OCI-LY7 (cell line): Measurements from ENCODE around the gene SYK. TPM values are rescaled to one million over a fixed set of nuclear protein-coding genes. Genes with fewer than 3 reads are reported as not detected.

Source experiments
- BruUV-seq: library from RNA; stranded (reverse); fragments of 400-500 nt; replicated peaks from 2 replicates; lab custom pipeline; 2021; lab: Mats Ljungman, UMichigan
- CTCF ChIA-PET: fragments of 300-600 bp; sonication (Branson Sonifier 250); formaldehyde crosslinking; loops from one replicate; lab custom pipeline; 2022; ENCODE audit warnings: antibody characterized with exemption; ENCODE audit not compliant: unreplicated experiment; lab: Charles Lee
- POLR2A ChIA-PET: fragments of 300-600 bp; sonication (Branson Sonifier 250); formaldehyde crosslinking; loops from one replicate; lab custom pipeline; 2022; ENCODE audit warnings: antibody characterized with exemption; lab: Charles Lee
- DNase-seq: peaks from one replicate; pipeline ENCODE4 v3.0.0-alpha.2; 2015; ENCODE audit warnings: low spot score
- H2AFZ ChIP-seq: fragments of 200-600 bp; sonication (generic), shearing (Covaris generic); 2 replicates; pipeline ENCODE4 v1.6.1; 2014; ENCODE audit warnings: mild to moderate bottlenecking, antibody characterized with exemption, low read length, moderate library complexity
- H3K27ac ChIP-seq: fragments of 200-600 bp; sonication (generic); 2 replicates; pipeline ENCODE4 v1.5.1; 2014; ENCODE audit warnings: mixed run types, low read depth, mild to moderate bottlenecking, moderate library complexity, low read length, inconsistent platforms; ENCODE audit not compliant: poor library complexity, severe bottlenecking
- H3K36me3 ChIP-seq: fragments of 200-600 bp; sonication (generic); 2 replicates; pipeline ENCODE4 v1.6.1; 2014; ENCODE audit warnings: mild to moderate bottlenecking, antibody characterized with exemption, low read length, moderate library complexity, mixed read lengths; ENCODE audit not compliant: insufficient read depth
- H3K4me1 ChIP-seq: fragments of 200-600 bp; sonication (generic); 2 replicates; pipeline ENCODE4 v1.5.1; 2014; ENCODE audit warnings: mild to moderate bottlenecking, low read length; ENCODE audit not compliant: insufficient read depth, poor library complexity, severe bottlenecking
- H3K4me2 ChIP-seq: fragments of 200-600 bp; sonication (generic); 2 replicates; pipeline ENCODE4 v1.6.1; 2014; ENCODE audit warnings: mild to moderate bottlenecking, low read length
- H3K4me3 ChIP-seq: fragments of 200-600 bp; sonication (generic); 2 replicates; pipeline ENCODE4 v1.5.1; 2014; ENCODE audit warnings: mild to moderate bottlenecking, low read depth, low read length; ENCODE audit not compliant: poor library complexity, severe bottlenecking
- H3K79me2 ChIP-seq: fragments of 200-600 bp; sonication (generic); 2 replicates; pipeline ENCODE4 v1.6.1; 2016; ENCODE audit warnings: low read depth, mild to moderate bottlenecking, low read length, moderate library complexity, mixed read lengths; ENCODE audit not compliant: insufficient read depth
- H3K9me2 ChIP-seq: fragments of 200-600 bp; sonication (generic); 2 replicates; pipeline ENCODE4 v1.6.1; 2016; ENCODE audit warnings: mild to moderate bottlenecking, low read length, mixed read lengths; ENCODE audit not compliant: insufficient read depth
- H3K9me3 ChIP-seq: fragments of 200-600 bp; sonication (generic); 2 replicates; pipeline ENCODE4 v1.6.1; 2014; ENCODE audit warnings: mild to moderate bottlenecking, mixed run types, low read length, mixed read lengths
- H4K20me1 ChIP-seq: fragments of 200-600 bp; sonication (generic); 2 replicates; pipeline ENCODE4 v1.6.1; 2014; ENCODE audit warnings: mild to moderate bottlenecking, antibody characterized with exemption, low read length, moderate library complexity, mixed read lengths; ENCODE audit not compliant: insufficient read depth
- CTCF ChIP-seq: fragments of 200-600 bp; sonication (generic); conservative IDR thresholded peaks from 2 replicates; pipeline ENCODE4 v1.5.1; 2014; ENCODE audit warnings: mild to moderate bottlenecking, antibody characterized with exemption, low read length, moderate library complexity, mixed read lengths
- EZH2phosphoT487 ChIP-seq: fragments of 200-600 bp; sonication (generic); IDR thresholded peaks from 2 replicates; pipeline ENCODE4 v1.6.1; 2018; ENCODE audit warnings: low read depth, borderline replicate concordance, mild to moderate bottlenecking, mixed run types, antibody characterized with exemption, low read length, moderate library complexity, mixed read lengths
- intact Hi-C: fragments of 100-400 bp; cut with micrococcal nuclease; formaldehyde crosslinking; loops from one replicate; pipeline ENCODE4 v1.10.0; 2022; ENCODE audit not compliant: unreplicated experiment
- total RNA-seq, 2 experiments: library from RNA; depleted of rRNA in 1 of 2; stranded (reverse); fragments of >200 nt in 1 of 2; shearing (Covaris generic) in 1 of 2; gene quantifications; 2 replicates each; pipeline ENCODE4 v1.2.3, GENCODE V29; 2014 to 2022

The SYK gene
- total RNA-seq, 2 experiments from 2014 or later, result 112 to 175 TPM

GRCh38 chr9:90907790-90908189, 106.2 kb downstream of the SYK start:
- Histone ChIP-seq H2AFZ (no peak overlapping the region), H3K27ac (no peak overlapping the region), H3K79me2 (no peaks in the 10 kb centered on the region), H4K20me1 (no peaks in the 10 kb centered on the region), H3K9me3 (no peaks in the 10 kb centered on the region), H3K4me1 (peaks cover 39% of the 10 kb centered on the region), H3K9me2 (no peaks in the 10 kb centered on the region), H3K4me3 (no peak overlapping the region), H3K4me2 (no peak overlapping the region), H3K36me3 (no peaks in the 10 kb centered on the region)
- TF ChIP-seq EZH2phosphoT487 (no peak), CTCF (no peak)
- no peak for DNase-seq
- ChIA-PET POLR2A (interaction anchor here (0.6 kb wide), 1 partner anchor 692 kb away, joined by 3 read pairs; no protein-coding TSS in a partner anchor), CTCF (no interaction called here)
- no TSS peak for BruUV-seq
- intact Hi-C loops, result no loop called here

- ChIA-PET CTCF (interaction anchor here (0.5 kb wide), 1 partner anchor 723 kb away, joined by 13 read pairs; no protein-coding TSS in a partner anchor), POLR2A (interaction anchor here (0.6 to 1.6 kb wide), 3 partner anchors 9 to 85 kb away, joined by 3 to 4 read pairs (median 4); no protein-coding TSS in a partner anchor)
- Histone ChIP-seq H3K9me3 (no peaks in the 10 kb centered on the region), H3K9me2 (no peaks in the 10 kb centered on the region), H3K79me2 (no peaks in the 10 kb centered on the region), H3K4me3 (no peak overlapping the region), H3K27ac (no peak overlapping the region), H3K4me2 (peak overlapping the region; percentile 34), H3K4me1 (peaks cover 39% of the 10 kb centered on the region), H2AFZ (no peak overlapping the region), H4K20me1 (no peaks in the 10 kb centered on the region), H3K36me3 (no peaks in the 10 kb centered on the region)
- peak; percentile 51 for DNase-seq
- no peak for TF ChIP-seq EZH2phosphoT487
- no peak for TF ChIP-seq CTCF
- intact Hi-C loops, result no loop called here
- no TSS peak for BruUV-seq
Observed at GRCh38 chr9:90909225-90909624, 107.6 kb downstream of the SYK start.

DNA sequence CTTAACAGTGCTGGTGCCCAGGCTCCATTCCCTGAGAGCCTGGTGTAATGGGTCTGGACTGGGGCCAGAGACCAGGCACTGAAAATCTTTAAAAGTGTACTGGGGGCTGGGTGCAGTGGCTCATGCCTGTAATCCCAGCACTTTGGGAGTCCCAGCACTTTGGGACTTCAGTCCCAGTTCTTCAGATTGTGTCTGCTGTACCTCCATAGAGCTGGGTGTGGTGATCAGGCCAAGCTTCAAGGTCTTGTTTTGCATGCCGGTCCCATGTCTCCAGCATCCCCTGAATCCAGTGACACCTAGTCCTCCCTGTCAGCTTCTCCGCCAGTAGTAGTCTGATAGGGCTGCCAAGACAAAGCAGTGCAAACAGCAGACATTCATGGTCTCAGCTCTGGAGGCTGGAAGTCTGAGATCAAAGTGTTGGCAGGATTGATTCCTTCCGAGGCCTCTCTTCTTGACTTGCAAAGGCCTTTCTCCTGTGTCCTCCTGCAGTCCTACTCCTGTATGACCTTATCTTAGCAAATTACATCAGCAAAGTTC, 108.2 kb downstream of the SYK start:
- intact Hi-C loops, result loop anchor here (5.0 to 10.0 kb wide), 2 partner anchors 175 to 267 kb away; no protein-coding TSS in a partner anchor
- no peak overlapping the region for H3K27ac ChIP-seq
- POLR2A ChIA-PET, result interaction anchor here (1.0 to 1.6 kb wide), 2 partner anchors 9 to 14 kb away, joined by 4 read pairs; no protein-coding TSS in a partner anchor
- no peaks in the 10 kb centered on the region for H3K9me3 ChIP-seq
- peak overlapping the region; percentile 34 for H3K4me2 ChIP-seq
- no peak for DNase-seq
- H3K4me1 ChIP-seq, result peaks cover 39% of the 10 kb centered on the region
- no peaks in the 10 kb centered on the region for H3K79me2 ChIP-seq
- H2AFZ ChIP-seq, result no peak overlapping the region
- no peak for TF ChIP-seq CTCF
- no peak for TF ChIP-seq EZH2phosphoT487
- no peaks in the 10 kb centered on the region for H4K20me1 ChIP-seq
- CTCF ChIA-PET, result interaction anchor here (0.5 kb wide), 1 partner anchor 722 kb away, joined by 13 read pairs; no protein-coding TSS in a partner anchor
- no peaks in the 10 kb centered on the region for H3K36me3 ChIP-seq
- H3K9me2 ChIP-seq, result no peaks in the 10 kb centered on the region
- no peak overlapping the region for H3K4me3 ChIP-seq
- no TSS peak for BruUV-seq
